Karpas-422 (cell line): Measurements from ENCODE around the gene NKIRAS1. TPM values are rescaled to one million over a fixed set of nuclear protein-coding genes. Genes with fewer than 3 reads are reported as not detected.
"Not testable (repeated sequence)": the region's sequence is repeated elsewhere in the genome, so short reads cannot be mapped to it uniquely, and the experiment has no call there.

ENCODE experiments used
- DNase-seq: peaks from one replicate; pipeline ENCODE4 v3.0.0-alpha.2; 2015
- H2AFZ ChIP-seq: fragments of 200-600 bp; sonication (generic); 2 replicates; pipeline ENCODE4 v1.6.1; 2014; ENCODE audit warnings: antibody characterized with exemption, low read length, mixed read lengths
- H3K27ac ChIP-seq: fragments of 200-600 bp; sonication (generic); 2 replicates; pipeline ENCODE4 v1.5.1; 2014; ENCODE audit warnings: mild to moderate bottlenecking, low read length, moderate library complexity
- H3K27me3 ChIP-seq: fragments of 200-600 bp; sonication (generic); 2 replicates; pipeline ENCODE4 v1.6.1; 2014; ENCODE audit warnings: low read length, mixed read lengths
- H3K36me3 ChIP-seq: fragments of 200-600 bp; sonication (generic); 2 replicates; pipeline ENCODE4 v1.6.1; 2014; ENCODE audit warnings: low read length, mixed read lengths; ENCODE audit not compliant: insufficient read depth
- H3K4me1 ChIP-seq: fragments of 200-600 bp; sonication (generic); 2 replicates; pipeline ENCODE4 v1.6.1; 2014; ENCODE audit warnings: mild to moderate bottlenecking, low read length, mixed read lengths
- H3K4me2 ChIP-seq: fragments of 200-600 bp; sonication (generic); 2 replicates; pipeline ENCODE4 v1.6.1; 2014; ENCODE audit warnings: low read length, low read depth, mild to moderate bottlenecking; ENCODE audit not compliant: poor library complexity, severe bottlenecking
- H3K4me3 ChIP-seq: fragments of 200-600 bp; sonication (generic); 2 replicates; pipeline ENCODE4 v1.5.1; 2014; ENCODE audit warnings: mild to moderate bottlenecking, antibody characterized with exemption, low read length, mixed read lengths
- H3K79me2 ChIP-seq: fragments of 200-600 bp; sonication (generic); 2 replicates; pipeline ENCODE4 v1.6.1; 2014; ENCODE audit warnings: mild to moderate bottlenecking, low read length, mixed read lengths
- H3K9ac ChIP-seq: fragments of 200-600 bp; sonication (generic); 2 replicates; pipeline ENCODE4 v1.6.0; 2014; ENCODE audit warnings: low read length
- H3K9me2 ChIP-seq: fragments of 200-600 bp; sonication (generic), shearing (Covaris generic); replicated peaks from 2 replicates; pipeline ENCODE4 v1.6.0; 2014; ENCODE audit warnings: mild to moderate bottlenecking, low read length, moderate library complexity; ENCODE audit not compliant: insufficient read depth
- H3K9me3 ChIP-seq: fragments of 300-700, 200-600 bp; sonication (generic); 2 replicates; pipeline ENCODE4 v1.6.1; 2014; ENCODE audit warnings: low read length, mixed read lengths
- H4K20me1 ChIP-seq: fragments of 200-600 bp; sonication (generic); 2 replicates; pipeline ENCODE4 v1.6.1; 2014; ENCODE audit warnings: mild to moderate bottlenecking, antibody characterized with exemption, low read length, low read depth; ENCODE audit not compliant: insufficient read depth
- total RNA-seq: library from RNA; depleted of rRNA; stranded (reverse); fragments of >200 nt; shearing (Covaris generic); gene quantifications from 2 replicates; pipeline ENCODE4 v1.2.3, GENCODE V29; 2014; ENCODE audit warnings: low replicate concordance

NKIRAS1 gene
- total RNA-seq, 1 experiment from 2014 or later, result 0.97 TPM

DNA sequence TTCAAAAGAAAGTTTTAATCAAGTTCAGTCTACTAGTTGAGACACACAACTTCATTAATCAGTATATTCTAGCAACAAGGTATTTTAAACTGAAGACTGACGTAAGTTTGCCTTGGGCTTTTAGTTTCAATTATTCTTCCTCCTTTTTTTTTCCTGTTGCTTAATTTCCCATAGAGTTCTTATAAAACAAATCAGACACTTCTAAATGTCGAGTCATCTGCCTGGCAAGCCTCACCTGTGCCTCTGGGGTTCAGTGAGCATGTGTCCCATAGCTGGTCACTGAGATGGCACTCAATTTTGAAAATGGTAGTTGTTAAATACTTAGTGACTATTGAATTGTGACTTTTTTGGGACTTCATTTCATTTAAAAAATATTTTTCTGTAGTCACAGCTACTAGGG lies 27.4 kb downstream of the NKIRAS1 start:
- no peak for DNase-seq
- no peaks in the 10 kb centered on the region for H3K9me2 ChIP-seq
- no peak overlapping the region for H2AFZ ChIP-seq
- peaks cover 62% of the 10 kb centered on the region for H3K79me2 ChIP-seq
- H3K4me2 ChIP-seq, result no peak overlapping the region
- H3K27me3 ChIP-seq, result no peaks in the 10 kb centered on the region
- peaks cover 7% of the 10 kb centered on the region; the same call in 1 of the 2 replicates for H3K4me1 ChIP-seq
- no peak overlapping the region for H3K9ac ChIP-seq
- H3K36me3 ChIP-seq, result peaks cover 34% of the 10 kb centered on the region; the same call in 1 of the 2 replicates
- no peak overlapping the region for H3K27ac ChIP-seq
- peaks cover 3% of the 10 kb centered on the region; the same call in 1 of the 2 replicates for H4K20me1 ChIP-seq
- H3K4me3 ChIP-seq, result no peak overlapping the region
- H3K9me3 ChIP-seq, result no peaks in the 10 kb centered on the region

DNA sequence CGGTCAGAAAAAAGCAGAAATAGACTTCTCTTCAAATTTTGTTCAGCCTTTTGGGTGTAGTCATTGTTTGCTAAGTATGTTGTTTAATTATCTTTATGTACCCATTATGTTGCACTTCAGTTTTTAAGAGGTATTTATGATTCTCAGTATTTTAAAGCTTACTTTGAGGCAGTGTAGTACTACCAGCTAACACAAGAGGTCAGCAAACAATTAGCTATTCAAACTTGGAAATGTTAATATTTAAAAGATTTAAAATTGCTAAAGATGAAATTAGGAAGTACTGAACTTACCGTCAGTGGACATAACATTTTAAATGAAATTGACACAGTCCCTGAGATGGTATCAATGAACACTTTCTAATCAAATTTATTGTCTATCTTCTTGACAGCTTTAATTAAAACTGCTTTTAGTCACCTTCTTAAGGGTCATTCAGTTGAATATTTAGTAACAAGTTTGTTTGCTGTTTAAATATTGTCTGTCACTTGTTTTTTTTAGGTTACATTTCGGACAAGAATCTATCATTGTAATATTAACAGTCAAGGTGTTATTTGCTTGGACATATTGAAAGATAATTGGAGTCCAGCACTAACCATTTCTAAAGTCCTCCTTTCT lies 28.1 kb downstream of the NKIRAS1 start:
- H3K27ac ChIP-seq, result 0 out of 2 replicates have a peak overlapping the region, but pooled peaks have one; percentile 2
- no peaks in the 10 kb centered on the region for H3K27me3 ChIP-seq
- peaks cover 7% of the 10 kb centered on the region; the same call in 1 of the 2 replicates for H3K4me1 ChIP-seq
- H3K9me3 ChIP-seq, result no peaks in the 10 kb centered on the region
- H4K20me1 ChIP-seq, result peaks cover 3% of the 10 kb centered on the region; the same call in 1 of the 2 replicates
- peak; percentile 72 for DNase-seq
- H3K9ac ChIP-seq, result no peak overlapping the region
- H3K4me2 ChIP-seq, result no peak overlapping the region
- peaks cover 34% of the 10 kb centered on the region; the same call in 1 of the 2 replicates for H3K36me3 ChIP-seq
- no peak overlapping the region for H3K4me3 ChIP-seq
- H3K79me2 ChIP-seq, result peaks cover 68% of the 10 kb centered on the region
- H3K9me2 ChIP-seq, result no peaks in the 10 kb centered on the region
- H2AFZ ChIP-seq, result no peak overlapping the region

DNA sequence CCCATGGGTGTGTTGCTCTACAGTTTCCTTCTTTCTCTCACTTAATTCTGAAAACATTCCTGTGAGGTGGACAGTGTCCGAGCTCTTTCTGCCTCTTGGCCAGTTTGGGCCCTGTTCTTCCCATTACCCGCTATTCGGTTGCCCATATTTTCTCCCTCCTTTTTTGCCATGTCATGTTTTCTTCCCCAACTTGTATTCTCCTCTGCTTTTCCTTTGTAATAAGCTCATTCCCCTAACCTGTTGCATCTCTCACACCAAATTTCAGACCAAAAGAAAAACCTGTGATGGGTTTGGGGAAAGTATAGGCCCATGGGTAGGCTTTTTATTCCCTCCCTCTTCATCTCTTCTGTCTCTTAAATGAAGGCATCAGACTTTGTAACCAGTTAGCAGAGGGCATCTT lies 30.5 kb downstream of the NKIRAS1 start:
- Histone ChIP-seq H3K27me3 (no peaks in the 10 kb centered on the region), H3K4me2 (no peak overlapping the region), H3K4me1 (peaks cover 7% of the 10 kb centered on the region; the same call in 1 of the 2 replicates), H3K36me3 (peaks cover 17% of the 10 kb centered on the region; the same call in 1 of the 2 replicates), H3K9me3 (no peaks in the 10 kb centered on the region), H3K9ac (no peak overlapping the region), H3K27ac (no peak overlapping the region), H2AFZ (no peak overlapping the region), H4K20me1 (peaks cover 3% of the 10 kb centered on the region; the same call in 1 of the 2 replicates), H3K79me2 (peaks cover 91% of the 10 kb centered on the region), H3K4me3 (no peak overlapping the region), H3K9me2 (no peaks in the 10 kb centered on the region)
- no peak for DNase-seq

DNA sequence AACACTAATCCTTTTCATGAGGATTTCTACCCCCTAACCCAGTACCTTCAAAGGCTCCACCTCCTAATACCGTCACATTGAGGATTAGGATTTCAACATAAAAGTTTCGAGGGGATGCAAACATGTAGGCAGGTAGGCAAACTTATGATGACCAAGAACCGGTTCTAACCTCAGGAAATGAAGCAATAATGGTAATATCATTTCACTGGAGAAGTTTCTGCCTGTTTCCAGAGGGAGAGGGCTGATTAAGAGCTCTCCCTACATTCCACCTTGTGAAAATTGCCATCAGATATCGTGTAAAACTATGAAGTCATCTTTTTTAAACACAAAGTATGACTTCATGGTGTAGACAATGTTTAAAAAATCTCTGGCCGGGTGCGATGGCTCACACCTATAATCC lies 31.6 kb downstream of the NKIRAS1 start:
- Histone ChIP-seq H3K9me2 (no peaks in the 10 kb centered on the region), H3K27me3 (no peaks in the 10 kb centered on the region), H3K79me2 (peaks cover 94% of the 10 kb centered on the region), H3K4me1 (peaks cover 7% of the 10 kb centered on the region; the same call in 1 of the 2 replicates), H4K20me1 (peaks cover 3% of the 10 kb centered on the region; the same call in 1 of the 2 replicates), H3K4me3 (no peak overlapping the region), H3K9ac (no peak overlapping the region), H2AFZ (no peak overlapping the region), H3K27ac (no peak overlapping the region), H3K9me3 (no peaks in the 10 kb centered on the region), H3K36me3 (peaks cover 6% of the 10 kb centered on the region; the same call in 1 of the 2 replicates), H3K4me2 (no peak overlapping the region)
- no peak for DNase-seq

DNA sequence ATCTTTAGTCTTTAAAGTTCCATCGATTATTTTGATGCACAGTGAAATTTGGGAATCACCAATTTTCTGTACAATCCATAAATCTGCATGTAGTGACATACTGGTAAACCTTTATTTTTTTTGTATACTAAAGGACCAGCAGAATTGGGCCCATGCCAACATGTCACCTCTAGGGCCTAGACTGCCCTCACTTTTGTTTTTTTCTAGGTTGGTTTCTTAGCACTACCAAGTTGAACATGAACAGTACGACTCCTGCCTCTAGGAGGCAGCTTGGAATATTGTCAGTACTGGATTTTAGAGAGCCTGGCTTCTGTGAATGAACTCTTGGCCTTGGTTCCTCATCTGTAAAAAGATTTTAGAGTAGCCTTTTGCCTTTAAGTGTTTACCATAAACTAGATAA lies 32.3 kb downstream of the NKIRAS1 start:
- no peaks in the 10 kb centered on the region for H3K9me3 ChIP-seq
- H3K27ac ChIP-seq, result no peak overlapping the region
- H4K20me1 ChIP-seq, result peaks cover 3% of the 10 kb centered on the region; the same call in 1 of the 2 replicates
- H3K4me1 ChIP-seq, result peaks cover 7% of the 10 kb centered on the region; the same call in 1 of the 2 replicates
- no peaks in the 10 kb centered on the region for H3K27me3 ChIP-seq
- no peak overlapping the region for H3K9ac ChIP-seq
- peaks cover 2% of the 10 kb centered on the region; the same call in 1 of the 2 replicates for H3K36me3 ChIP-seq
- H3K9me2 ChIP-seq, result no peaks in the 10 kb centered on the region
- H3K4me3 ChIP-seq, result no peak overlapping the region
- H2AFZ ChIP-seq, result no peak overlapping the region
- no peak for DNase-seq
- no peak overlapping the region for H3K4me2 ChIP-seq
- peaks cover 95% of the 10 kb centered on the region for H3K79me2 ChIP-seq

GRCh38 chr3:23882487-23882918 lies 34.3 kb downstream of the NKIRAS1 start:
- H3K9me3 ChIP-seq, result no peaks in the 10 kb centered on the region
- no peak overlapping the region for H2AFZ ChIP-seq
- no peak overlapping the region for H3K4me3 ChIP-seq
- no peak overlapping the region for H3K4me2 ChIP-seq
- no peak for DNase-seq
- H3K36me3 ChIP-seq, result peaks cover 4% of the 10 kb centered on the region; the same call in 1 of the 2 replicates
- no peak overlapping the region for H3K9ac ChIP-seq
- no peaks in the 10 kb centered on the region for H4K20me1 ChIP-seq
- peaks cover 3% of the 10 kb centered on the region; the same call in 1 of the 2 replicates for H3K4me1 ChIP-seq
- H3K79me2 ChIP-seq, result peaks cover 97% of the 10 kb centered on the region
- no peaks in the 10 kb centered on the region for H3K9me2 ChIP-seq
- H3K27me3 ChIP-seq, result no peaks in the 10 kb centered on the region
- no peak overlapping the region for H3K27ac ChIP-seq

- not testable (repeated sequence) for H3K4me1 ChIP-seq, H3K4me3 ChIP-seq, H3K9ac ChIP-seq, H3K4me2 ChIP-seq, DNase-seq, H3K27ac ChIP-seq, H3K9me2 ChIP-seq, H3K36me3 ChIP-seq, H2AFZ ChIP-seq, H3K9me3 ChIP-seq, H4K20me1 ChIP-seq, H3K27me3 ChIP-seq
- H3K79me2 ChIP-seq, result peaks cover 97% of the 10 kb centered on the region
Observed at GRCh38 chr3:23881993-23882392, 34.8 kb downstream of the NKIRAS1 start.

DNA sequence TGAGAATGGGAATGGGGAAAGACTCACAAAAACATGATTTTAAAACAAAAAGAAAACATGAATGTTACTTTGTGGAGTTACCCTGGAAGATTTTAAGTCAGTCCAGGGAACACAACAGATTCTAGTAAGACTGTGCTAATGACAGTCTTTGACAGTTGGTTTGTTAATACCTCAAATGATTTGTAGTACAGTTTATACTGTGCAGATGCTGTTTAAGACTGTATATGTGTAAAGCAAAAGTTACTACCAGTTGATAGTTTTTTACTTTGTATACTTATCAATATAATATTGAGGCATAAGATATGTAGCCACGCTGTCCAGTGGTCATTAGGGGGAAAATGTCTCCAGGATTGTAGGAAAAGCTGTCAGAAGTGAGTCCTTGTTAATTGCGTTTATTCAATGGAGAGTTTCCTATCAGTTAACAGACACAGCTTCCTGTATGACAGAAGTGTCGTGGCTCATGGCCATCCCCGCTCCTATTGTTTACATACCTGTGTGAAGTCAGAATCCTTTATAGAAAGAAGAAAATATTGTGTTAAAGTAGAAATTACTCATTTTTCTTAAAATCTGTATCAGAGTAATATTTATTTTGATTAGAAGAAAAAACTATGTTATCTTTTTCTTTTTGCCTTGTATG lies 36.0 kb downstream of the NKIRAS1 start:
- Histone ChIP-seq H3K4me2 (no peak overlapping the region), H3K9me3 (no peaks in the 10 kb centered on the region), H4K20me1 (peaks cover 7% of the 10 kb centered on the region; the same call in 1 of the 2 replicates), H3K27ac (no peak overlapping the region), H3K9me2 (no peaks in the 10 kb centered on the region), H3K36me3 (peaks cover 4% of the 10 kb centered on the region; the same call in 1 of the 2 replicates), H2AFZ (no peak overlapping the region), H3K9ac (no peak overlapping the region), H3K4me1 (peaks cover 4% of the 10 kb centered on the region), H3K27me3 (no peaks in the 10 kb centered on the region), H3K79me2 (peaks cover 97% of the 10 kb centered on the region), H3K4me3 (no peak overlapping the region)
- DNase-seq, result no peak
